GM23248 (cell line): ENCODE results near the gene BAZ1B. TPM values are rescaled to one million over a fixed set of nuclear protein-coding genes. Genes with fewer than 3 reads are reported as not detected.
"Not testable (repeated sequence)": the region's sequence is repeated elsewhere in the genome, so short reads cannot be mapped to it uniquely, and the experiment has no call there.

Source experiments
- DNase-seq: peaks from one replicate; pipeline ENCODE4 v3.0.0-alpha.2; 2015
- H2AFZ ChIP-seq: fragments of 200-600 bp; sonication (generic); 2 replicates; pipeline ENCODE4 v1.6.1; 2016; ENCODE audit warnings: antibody characterized with exemption
- H3F3A ChIP-seq: fragments of 200-600 bp; sonication (generic); 2 replicates; pipeline ENCODE4 v1.6.1; 2016; ENCODE audit warnings: mild to moderate bottlenecking, antibody characterized with exemption, mixed run types; ENCODE audit not compliant: insufficient read depth
- H3K27ac ChIP-seq: fragments of 200-600 bp; sonication (generic); 2 replicates; pipeline ENCODE4 v1.5.1; 2016; ENCODE audit warnings: mild to moderate bottlenecking
- H3K27me3 ChIP-seq: fragments of 200-600 bp; sonication (generic); replicated peaks from 2 replicates; pipeline ENCODE4 v1.6.1; 2016; ENCODE audit warnings: mild to moderate bottlenecking; ENCODE audit not compliant: insufficient read depth
- H3K36me3 ChIP-seq: fragments of 200-600 bp; sonication (generic); 2 replicates; pipeline ENCODE4 v1.6.1; 2016; ENCODE audit warnings: low read depth, mild to moderate bottlenecking
- H3K4me1 ChIP-seq: fragments of 200-600 bp; sonication (generic); 2 replicates; pipeline ENCODE4 v1.6.1; 2016; ENCODE audit warnings: mild to moderate bottlenecking; ENCODE audit not compliant: insufficient read depth
- H3K4me2 ChIP-seq: fragments of 200-600 bp; sonication (generic); one replicate; pipeline ENCODE4 v1.6.1; 2016; ENCODE audit warnings: mild to moderate bottlenecking; ENCODE audit not compliant: unreplicated experiment
- H3K4me3 ChIP-seq: fragments of 200-600 bp; sonication (generic); 2 replicates; pipeline ENCODE4 v1.5.1; 2016; ENCODE audit warnings: mild to moderate bottlenecking
- H3K79me2 ChIP-seq: fragments of 200-600 bp; sonication (generic); 2 replicates; pipeline ENCODE4 v1.6.1; 2016; ENCODE audit warnings: mild to moderate bottlenecking; ENCODE audit not compliant: insufficient read depth
- H3K9ac ChIP-seq: fragments of 200-600 bp; sonication (generic); 2 replicates; pipeline ENCODE4 v1.6.1; 2016; ENCODE audit warnings: mild to moderate bottlenecking
- H3K9me2 ChIP-seq: fragments of 200-600 bp; sonication (generic); 2 replicates; pipeline ENCODE4 v1.6.1; 2016; ENCODE audit warnings: mixed run types, mild to moderate bottlenecking, moderate library complexity; ENCODE audit not compliant: insufficient read depth
- H3K9me3 ChIP-seq: fragments of 200-600 bp; sonication (generic); one replicate; pipeline ENCODE4 v1.6.1; 2017; ENCODE audit warnings: low read depth
- H4K20me1 ChIP-seq: fragments of 200-600 bp; sonication (generic); 2 replicates; pipeline ENCODE4 v1.6.0; 2016; ENCODE audit not compliant: insufficient read depth
- EZH2 ChIP-seq: fragments of 200-600 bp; sonication (generic); IDR thresholded peaks from 2 replicates; pipeline ENCODE4 v1.6.1; 2018; ENCODE audit warnings: antibody characterized with exemption, mild to moderate bottlenecking; ENCODE audit not compliant: insufficient read depth, poor library complexity, severe bottlenecking
- EZH2phosphoT487 ChIP-seq: fragments of 200-600 bp; sonication (generic); IDR thresholded peaks from 2 replicates; pipeline ENCODE4 v1.6.1; 2018; ENCODE audit warnings: antibody characterized with exemption, moderate library complexity, mild to moderate bottlenecking, low read depth; ENCODE audit not compliant: insufficient read depth
- WGBS, 2 experiments: methylation state at CpG; one replicate each; pipeline ENCODE4 v1.1.6; 2015 to 2017; ENCODE audit warnings: low lambda C conversion rate in 2 of 2, low coverage in 1 of 2; ENCODE audit errors: missing lambda C conversion rate in 2 of 2; 5-methylcytosine and 5-hydroxymethylcytosine counted together
- in situ Hi-C: fragments of 300-500 bp; cut with MboI; formaldehyde crosslinking; loops from 2 replicates; pipeline ENCODE4 v1.15.0; 2020
- polyA plus RNA-seq: library from polyadenylated mRNA; unstranded; fragments of >200 nt; fragmentation: Nextera tagmentation; extraction: Ambion mirVana; gene quantifications from 2 replicates; pipeline ENCODE4 v1.2.1, GENCODE V29; 2016
- total RNA-seq: library from RNA; depleted of rRNA; stranded (reverse); fragments of >200 nt; shearing (Covaris generic); gene quantifications from 2 replicates; pipeline ENCODE4 v1.2.3, GENCODE V29; 2014

BAZ1B gene
- total and polyA plus RNA-seq, 2 experiments from 2014 or later, result 24.0 to 41.8 TPM

- Histone ChIP-seq H3K79me2 (peaks cover 100% of the 10 kb centered on the region), H3K36me3 (peaks cover 70% of the 10 kb centered on the region), H3K27me3 (no peaks in the 10 kb centered on the region), H3K9me3 (no peaks in the 10 kb centered on the region), H4K20me1 (no peaks in the 10 kb centered on the region; the same call in 1 of the 2 replicates), H3F3A (no peaks in the 10 kb centered on the region), H3K27ac (no peak overlapping the region), H3K4me1 (no peaks in the 10 kb centered on the region), H3K9me2 (no peaks in the 10 kb centered on the region), H3K4me2 (no peak overlapping the region), H3K9ac (no peak overlapping the region), H2AFZ (no peak overlapping the region), H3K4me3 (no peak overlapping the region)
- no peak for DNase-seq
- WGBS, 2 experiments, result 94 to 97% methylated on average over 1 of the region's 1 CpG
- in situ Hi-C loops, result no loop called here
- TF ChIP-seq EZH2phosphoT487 (no peak), EZH2 (no peak)
Observed at GRCh38 chr7:73504920-73505319, 17.2 kb downstream of the BAZ1B start.

- Histone ChIP-seq H3K9ac (no peak overlapping the region), H3K4me1 (no peaks in the 10 kb centered on the region), H3K27ac (no peak overlapping the region), H3K79me2 (peaks cover 100% of the 10 kb centered on the region), H3K4me3 (no peak overlapping the region), H3K9me2 (no peaks in the 10 kb centered on the region), H2AFZ (no peak overlapping the region), H3K4me2 (no peak overlapping the region), H3K36me3 (peaks cover 67% of the 10 kb centered on the region), H3F3A (no peaks in the 10 kb centered on the region), H3K9me3 (no peaks in the 10 kb centered on the region), H4K20me1 (no peaks in the 10 kb centered on the region; the same call in 1 of the 2 replicates), H3K27me3 (no peaks in the 10 kb centered on the region)
- no peak for DNase-seq
- WGBS, 2 experiments, result 95 to 100% methylated on average over 2 of the region's 2 CpGs
- in situ Hi-C loops, result no loop called here
- TF ChIP-seq EZH2 (no peak), EZH2phosphoT487 (no peak)
Observed at GRCh38 chr7:73504017-73504416, 18.1 kb downstream of the BAZ1B start.

- 89 to 90% methylated on average over 5 of the region's 5 CpGs for WGBS, 2 experiments
- peaks cover 72% of the 10 kb centered on the region for H3K36me3 ChIP-seq
- no peak overlapping the region for H2AFZ ChIP-seq
Observed at GRCh38 chr7:73503229-73503628, 18.9 kb downstream of the BAZ1B start.

GRCh38 chr7:73496626-73497025 is 25.5 kb downstream of the BAZ1B start:
- Histone ChIP-seq H3K27ac (no peak overlapping the region), H3K9me2 (no peaks in the 10 kb centered on the region), H3F3A (peaks cover 7% of the 10 kb centered on the region; the same call in 1 of the 2 replicates), H3K36me3 (peaks cover 57% of the 10 kb centered on the region), H2AFZ (no peak overlapping the region), H3K79me2 (peaks cover 100% of the 10 kb centered on the region), H3K9ac (no peak overlapping the region), H3K4me1 (no peaks in the 10 kb centered on the region), H3K27me3 (no peaks in the 10 kb centered on the region), H3K9me3 (no peaks in the 10 kb centered on the region), H3K4me3 (no peak overlapping the region), H3K4me2 (no peak overlapping the region), H4K20me1 (peaks cover 4% of the 10 kb centered on the region; the same call in 1 of the 2 replicates)
- DNase-seq, result no peak
- TF ChIP-seq EZH2 (no peak), EZH2phosphoT487 (no peak)
- 87 to 89% methylated on average over 7 of the region's 7 CpGs for WGBS, 2 experiments
- in situ Hi-C loops, result no loop called here

More at GRCh38 chr7:73503229-73503628, 18.9 kb downstream of the BAZ1B start:
- Histone ChIP-seq H3K4me3 (no peak overlapping the region), H3K9me3 (no peaks in the 10 kb centered on the region), H4K20me1 (no peaks in the 10 kb centered on the region; the same call in 1 of the 2 replicates), H3K79me2 (peaks cover 100% of the 10 kb centered on the region), H3K27ac (no peak overlapping the region), H3K9ac (no peak overlapping the region), H3K9me2 (no peaks in the 10 kb centered on the region), H3F3A (peaks cover 4% of the 10 kb centered on the region; the same call in 1 of the 2 replicates), H3K27me3 (no peaks in the 10 kb centered on the region), H3K4me1 (no peaks in the 10 kb centered on the region), H3K4me2 (no peak overlapping the region)
- no peak for DNase-seq
- TF ChIP-seq EZH2 (no peak), EZH2phosphoT487 (no peak)
- in situ Hi-C loops, result no loop called here

GRCh38 chr7:73495507-73495906 is 26.6 kb downstream of the BAZ1B start:
- in situ Hi-C loops, H3K9ac ChIP-seq: not testable (repeated sequence)

More at GRCh38 chr7:73495507-73495906, 26.6 kb downstream of the BAZ1B start:
- H3F3A ChIP-seq, H3K4me2 ChIP-seq, H3K27ac ChIP-seq, DNase-seq, H4K20me1 ChIP-seq, H3K4me3 ChIP-seq, H3K9me2 ChIP-seq, H3K27me3 ChIP-seq, H3K4me1 ChIP-seq, H3K9me3 ChIP-seq, H2AFZ ChIP-seq: not testable (repeated sequence)
- peaks cover 62% of the 10 kb centered on the region for H3K36me3 ChIP-seq
- WGBS, 2 experiments, result 98% methylated on average over 2 of the region's 2 CpGs
- H3K79me2 ChIP-seq, result peaks cover 100% of the 10 kb centered on the region
